Measurements from ENCODE around the gene ENO4.

Gene ENO4

DNA sequence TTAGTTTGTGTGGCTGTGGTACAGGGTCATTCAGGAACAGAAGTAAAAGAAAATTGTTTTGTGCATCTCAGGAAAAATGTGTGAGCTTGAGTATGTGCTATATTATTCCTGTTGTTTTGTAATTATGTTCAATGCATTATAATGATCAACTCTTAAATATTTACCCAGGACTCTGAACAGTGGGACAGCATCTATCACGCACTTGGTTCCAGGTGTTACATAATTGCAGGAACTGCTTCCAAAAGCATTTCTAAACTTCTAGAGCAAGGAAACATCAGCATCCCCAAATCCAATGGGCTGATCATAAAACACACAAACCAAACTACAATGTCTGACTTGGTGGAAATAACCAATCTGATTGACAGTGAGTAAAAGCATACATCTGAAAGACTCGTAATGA is 26.6 kb downstream of the ENO4 start:
- Histone ChIP-seq H3K4me2 (ENCODE audit: low read length) (no peak overlapping the region), H3K18ac (ENCODE audit: low read length) (no peak overlapping the region), H3K36me3 (ENCODE audit: control insufficient read depth in 1 of 2, insufficient read depth in 2 of 2, low read length in 2 of 2) (no peaks in the 10 kb centered on the region), H3K27me3 (ENCODE audit: insufficient read depth, low read length) (no peaks in the 10 kb centered on the region), H3K9me3 (ENCODE audit: insufficient read depth, low read depth, low read length) (no peaks in the 10 kb centered on the region), H3K23ac (ENCODE audit: low read length) (no peak overlapping the region), H4K8ac (ENCODE audit: low read depth, low read length) (no peak overlapping the region), H3K14ac (ENCODE audit: low read length) (no peak overlapping the region), H2BK12ac (ENCODE audit: low read length) (no peak overlapping the region), H3K4ac (ENCODE audit: low read depth, low read length) (no peak overlapping the region), H3K9ac (ENCODE audit: low read length) (no peak overlapping the region), H3K79me1 (ENCODE audit: low read length) (no peaks in the 10 kb centered on the region), H3K27ac (ENCODE audit: low read depth, low read length) (no peak overlapping the region), H3K4me1 (ENCODE audit: control insufficient read depth in 1 of 2, insufficient read depth in 2 of 2, low read length in 2 of 2) (no peaks in the 10 kb centered on the region), H2BK120ac (ENCODE audit: insufficient read depth, low read length, poor library complexity) (no peak overlapping the region), H4K91ac (ENCODE audit: low read depth, low read length) (no peak overlapping the region), H3K4me3 (ENCODE audit: low read depth, low read length) (no peak overlapping the region), H2AFZ (ENCODE audit: insufficient read depth, low read length, poor library complexity) (no peak overlapping the region), H2BK5ac (ENCODE audit: low read depth, low read length, poor library complexity) (no peak overlapping the region), H2AK5ac (ENCODE audit: low read length) (no peak overlapping the region), H4K12ac (ENCODE audit: low read depth, low read length) (no peak overlapping the region), H3K79me2 (ENCODE audit: control insufficient read depth, insufficient read depth, low read length, poor library complexity) (no peaks in the 10 kb centered on the region)
- DNase-seq = no peak
- WGBS (ENCODE audit: extremely low coverage, insufficient coverage, insufficient read length) = no CpG with 5 or more reads among the region's 2 CpGs

DNA sequence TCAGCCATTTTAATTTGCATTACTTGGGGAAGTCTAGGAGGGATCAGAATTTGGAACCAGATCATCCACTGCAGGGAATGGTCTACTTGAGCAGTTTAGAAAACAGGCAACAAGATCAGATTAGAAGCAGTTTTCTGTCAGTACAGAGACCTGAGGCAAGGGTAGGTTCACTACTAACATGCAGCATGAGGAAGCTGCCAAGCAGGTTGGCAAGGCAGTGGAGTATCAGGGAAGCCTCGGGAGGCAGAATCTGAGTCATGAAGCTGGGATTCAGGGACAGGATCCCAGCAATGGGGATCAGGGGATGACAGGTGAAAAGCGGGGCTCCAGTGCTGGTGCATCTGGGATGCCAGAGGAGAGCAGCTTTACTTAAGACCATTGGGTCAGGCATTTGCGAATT is 28.1 kb downstream of the ENO4 start:
- no peak overlapping the region for H3K23ac ChIP-seq (ENCODE audit: low read length)
- no peak overlapping the region for H3K18ac ChIP-seq (ENCODE audit: low read length)
- H3K14ac ChIP-seq (ENCODE audit: low read length) = no peak overlapping the region
- H3K4me2 ChIP-seq (ENCODE audit: low read length) = no peak overlapping the region
- H4K12ac ChIP-seq (ENCODE audit: low read depth, low read length) = no peak overlapping the region
- H3K9ac ChIP-seq (ENCODE audit: low read length) = no peak overlapping the region
- no CpG with 5 or more reads among the region's 3 CpGs for WGBS (ENCODE audit: extremely low coverage, insufficient coverage, insufficient read length)
- no peak overlapping the region for H2BK5ac ChIP-seq (ENCODE audit: low read depth, low read length, poor library complexity)
- DNase-seq = no peak
- no peak overlapping the region for H4K8ac ChIP-seq (ENCODE audit: low read depth, low read length)
- peaks cover 1 to 3% of the 10 kb centered on the region in 2 experiments for H3K36me3 ChIP-seq (ENCODE audit: control insufficient read depth in 1 of 2, insufficient read depth in 2 of 2, low read length in 2 of 2)
- no peak overlapping the region for H3K4me3 ChIP-seq (ENCODE audit: low read depth, low read length)
- H3K4ac ChIP-seq (ENCODE audit: low read depth, low read length) = no peak overlapping the region
- H3K4me1 ChIP-seq (ENCODE audit: control insufficient read depth in 1 of 2, insufficient read depth in 2 of 2, low read length in 2 of 2) = no peaks in the 10 kb centered on the region
- no peak overlapping the region for H4K91ac ChIP-seq (ENCODE audit: low read depth, low read length)
- no peak overlapping the region for H3K27ac ChIP-seq (ENCODE audit: low read depth, low read length)
- H3K27me3 ChIP-seq (ENCODE audit: insufficient read depth, low read length) = no peaks in the 10 kb centered on the region
- no peak overlapping the region for H2AK5ac ChIP-seq (ENCODE audit: low read length)
- no peak overlapping the region for H2BK120ac ChIP-seq (ENCODE audit: insufficient read depth, low read length, poor library complexity)
- no peaks in the 10 kb centered on the region for H3K79me2 ChIP-seq (ENCODE audit: control insufficient read depth, insufficient read depth, low read length, poor library complexity)
- H3K9me3 ChIP-seq (ENCODE audit: insufficient read depth, low read depth, low read length) = no peaks in the 10 kb centered on the region
- no peaks in the 10 kb centered on the region for H3K79me1 ChIP-seq (ENCODE audit: low read length)
- no peak overlapping the region for H2BK12ac ChIP-seq (ENCODE audit: low read length)
- no peak overlapping the region for H2AFZ ChIP-seq (ENCODE audit: insufficient read depth, low read length, poor library complexity)

- no peak overlapping the region for H4K91ac ChIP-seq (ENCODE audit: low read depth, low read length)
- H2BK12ac ChIP-seq (ENCODE audit: low read length) = no peak overlapping the region
- H2BK5ac ChIP-seq (ENCODE audit: low read depth, low read length, poor library complexity) = no peak overlapping the region
- H3K79me2 ChIP-seq (ENCODE audit: control insufficient read depth, insufficient read depth, low read length, poor library complexity) = no peaks in the 10 kb centered on the region
- no peak overlapping the region for H3K18ac ChIP-seq (ENCODE audit: low read length)
- H2BK120ac ChIP-seq (ENCODE audit: insufficient read depth, low read length, poor library complexity) = no peak overlapping the region
- DNase-seq = no peak
- peaks cover 1 to 3% of the 10 kb centered on the region in 2 experiments for H3K36me3 ChIP-seq (ENCODE audit: control insufficient read depth in 1 of 2, insufficient read depth in 2 of 2, low read length in 2 of 2)
- H2AK5ac ChIP-seq (ENCODE audit: low read length) = no peak overlapping the region
- WGBS (ENCODE audit: extremely low coverage, insufficient coverage, insufficient read length) = no CpG with 5 or more reads among the region's 2 CpGs
- no peak overlapping the region for H3K4ac ChIP-seq (ENCODE audit: low read depth, low read length)
- H4K8ac ChIP-seq (ENCODE audit: low read depth, low read length) = no peak overlapping the region
- H3K4me1 ChIP-seq (ENCODE audit: control insufficient read depth in 1 of 2, insufficient read depth in 2 of 2, low read length in 2 of 2) = no peaks in the 10 kb centered on the region
- H3K14ac ChIP-seq (ENCODE audit: low read length) = no peak overlapping the region
- H3K4me2 ChIP-seq (ENCODE audit: low read length) = no peak overlapping the region
- no peak overlapping the region for H4K12ac ChIP-seq (ENCODE audit: low read depth, low read length)
- no peak overlapping the region for H3K27ac ChIP-seq (ENCODE audit: low read depth, low read length)
- no peaks in the 10 kb centered on the region for H3K27me3 ChIP-seq (ENCODE audit: insufficient read depth, low read length)
- no peak overlapping the region for H3K4me3 ChIP-seq (ENCODE audit: low read depth, low read length)
- no peak overlapping the region for H3K9ac ChIP-seq (ENCODE audit: low read length)
- H3K79me1 ChIP-seq (ENCODE audit: low read length) = no peaks in the 10 kb centered on the region
- H3K23ac ChIP-seq (ENCODE audit: low read length) = no peak overlapping the region
- no peak overlapping the region for H2AFZ ChIP-seq (ENCODE audit: insufficient read depth, low read length, poor library complexity)
- no peaks in the 10 kb centered on the region for H3K9me3 ChIP-seq (ENCODE audit: insufficient read depth, low read depth, low read length)
Observed at GRCh38 chr10:116878123-116878522, 28.8 kb downstream of the ENO4 start.

- Histone ChIP-seq H3K4me1 (ENCODE audit: control insufficient read depth in 1 of 2, insufficient read depth in 2 of 2, low read length in 2 of 2) (no peaks in the 10 kb centered on the region), H3K14ac (ENCODE audit: low read length) (no peak overlapping the region), H4K8ac (ENCODE audit: low read depth, low read length) (no peak overlapping the region), H3K9me3 (ENCODE audit: insufficient read depth, low read depth, low read length) (no peaks in the 10 kb centered on the region), H2AFZ (ENCODE audit: insufficient read depth, low read length, poor library complexity) (no peak overlapping the region), H2AK5ac (ENCODE audit: low read length) (no peak overlapping the region), H2BK120ac (ENCODE audit: insufficient read depth, low read length, poor library complexity) (no peak overlapping the region), H3K23ac (ENCODE audit: low read length) (no peak overlapping the region), H3K36me3 (ENCODE audit: control insufficient read depth in 1 of 2, insufficient read depth in 2 of 2, low read length in 2 of 2) (peaks cover 1 to 3% of the 10 kb centered on the region in 2 experiments), H3K4me3 (ENCODE audit: low read depth, low read length) (no peak overlapping the region), H3K4me2 (ENCODE audit: low read length) (no peak overlapping the region), H3K9ac (ENCODE audit: low read length) (no peak overlapping the region), H3K79me2 (ENCODE audit: control insufficient read depth, insufficient read depth, low read length, poor library complexity) (no peaks in the 10 kb centered on the region), H3K18ac (ENCODE audit: low read length) (no peak overlapping the region), H4K12ac (ENCODE audit: low read depth, low read length) (no peak overlapping the region), H4K91ac (ENCODE audit: low read depth, low read length) (no peak overlapping the region), H3K79me1 (ENCODE audit: low read length) (no peaks in the 10 kb centered on the region), H3K27ac (ENCODE audit: low read depth, low read length) (no peak overlapping the region), H3K4ac (ENCODE audit: low read depth, low read length) (no peak overlapping the region), H2BK5ac (ENCODE audit: low read depth, low read length, poor library complexity) (no peak overlapping the region), H3K27me3 (ENCODE audit: insufficient read depth, low read length) (no peaks in the 10 kb centered on the region), H2BK12ac (ENCODE audit: low read length) (no peak overlapping the region)
- no CpG with 5 or more reads among the region's 7 CpGs for WGBS (ENCODE audit: extremely low coverage, insufficient coverage, insufficient read length)
- DNase-seq = no peak
Observed at GRCh38 chr10:116879817-116880216, 30.5 kb downstream of the ENO4 start.

All from trophoblast cell (in vitro differentiated cells and primary cell).